HS-5 (cell line): ENCODE data around the gene GLCCI1.

ENCODE experiments used
- DNase-seq: peaks from one replicate; pipeline ENCODE4 v3.0.0-alpha.2; 2012; ENCODE audit warnings: low read depth

The GLCCI1 gene

GRCh38 chr7:7968544-7969305 is at the start of gene GLCCI1:
TSS of gene GLCCI1 (plus strand) at chr7:7968796. CDS start at chr7:7969351, 555 bp downstream.
- DNase-seq = peak; percentile 97

DNA sequence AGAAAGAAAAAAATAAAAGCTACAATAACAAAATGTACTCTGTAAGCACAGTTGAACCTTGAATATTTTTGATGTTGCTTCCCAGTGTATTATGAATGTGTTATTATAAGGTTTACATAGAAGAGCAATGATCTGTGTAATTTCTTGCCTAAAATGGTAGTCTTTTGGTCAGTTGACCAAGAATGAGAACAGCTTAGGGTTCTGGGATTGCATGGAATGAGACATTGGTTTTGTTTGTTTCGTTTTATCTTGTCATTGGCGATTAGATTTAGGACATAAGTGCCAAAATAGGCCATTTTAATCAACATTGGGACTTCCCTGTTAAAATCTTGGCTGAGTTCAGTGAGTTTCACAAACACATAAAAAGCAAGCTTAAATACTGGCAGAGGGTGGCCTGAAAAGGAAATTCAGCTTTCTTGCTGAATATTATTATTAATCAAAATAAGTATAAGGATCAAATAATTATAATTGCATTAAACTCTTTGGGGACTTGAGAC is 49.1 kb upstream of the GLCCI1 start:
- DNase-seq = no peak

DNA sequence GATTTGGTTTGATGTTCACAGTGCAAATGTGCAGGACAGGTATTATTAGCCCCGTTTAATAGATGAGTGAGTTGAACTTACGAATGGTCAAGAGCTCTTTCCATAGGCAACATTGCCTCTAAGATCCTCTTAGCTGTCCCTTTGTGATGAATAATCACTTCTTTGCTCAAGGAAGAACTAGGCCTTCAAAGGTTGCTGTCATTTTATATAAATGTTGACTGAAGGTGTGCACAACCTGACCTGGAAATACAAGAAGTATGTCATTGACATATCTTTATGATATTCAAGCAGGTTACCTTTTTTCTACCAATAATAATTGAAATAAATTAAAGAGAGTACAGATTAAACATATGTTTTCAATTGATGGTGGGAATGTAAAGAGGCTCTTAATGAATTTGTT is 48.5 kb upstream of the GLCCI1 start:
- no peak for DNase-seq

- DNase-seq = no peak
Observed at GRCh38 chr7:7920481-7920880, 48.1 kb upstream of the GLCCI1 start.

DNA sequence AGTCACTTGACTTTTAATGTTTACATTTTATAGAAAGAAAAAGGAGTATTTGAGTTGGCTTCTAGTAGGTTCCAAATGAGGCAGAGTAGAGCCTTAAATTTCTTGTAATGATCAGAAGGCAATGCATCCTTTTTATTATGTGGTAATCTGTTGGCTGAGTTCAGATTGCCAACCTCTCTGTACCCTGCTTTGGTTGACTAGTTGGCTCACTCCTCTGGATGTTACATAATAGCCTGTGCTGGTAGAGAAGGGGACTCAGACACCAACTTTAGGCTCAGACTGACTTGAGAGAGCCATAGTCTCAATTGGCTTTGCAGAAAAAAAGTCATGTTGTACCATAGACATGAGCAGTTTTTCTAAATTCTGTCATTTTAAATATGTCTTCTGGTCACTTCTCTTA is 46.8 kb upstream of the GLCCI1 start:
- no peak for DNase-seq

- no peak for DNase-seq
Observed at GRCh38 chr7:7922684-7923385, 45.8 kb upstream of the GLCCI1 start.

- no peak for DNase-seq
Observed at GRCh38 chr7:7923818-7924217, 44.8 kb upstream of the GLCCI1 start.

GRCh38 chr7:7924303-7924702 is 44.3 kb upstream of the GLCCI1 start:
- DNase-seq = no peak

- no peak for DNase-seq
Observed at GRCh38 chr7:7931626-7932025, 37.0 kb upstream of the GLCCI1 start.

DNA sequence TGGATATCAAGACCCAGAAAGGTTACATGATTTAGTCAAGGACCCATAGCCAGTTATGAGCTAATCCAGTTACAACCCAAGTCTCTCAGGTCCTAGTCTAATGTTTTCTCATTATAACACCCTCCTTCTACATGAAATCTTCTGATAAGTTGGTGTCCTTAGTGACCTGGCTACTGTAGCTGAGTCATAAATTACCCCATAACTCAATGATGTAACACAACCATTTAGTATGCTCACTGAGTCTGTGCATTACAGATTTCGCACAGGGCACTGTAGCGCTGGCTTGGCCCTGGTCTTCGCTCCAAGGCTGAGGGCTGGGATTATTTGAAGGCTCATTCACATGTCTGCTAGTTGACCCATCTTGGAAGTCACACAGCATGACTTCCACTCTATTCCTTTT is 36.0 kb upstream of the GLCCI1 start:
- no peak for DNase-seq

DNA sequence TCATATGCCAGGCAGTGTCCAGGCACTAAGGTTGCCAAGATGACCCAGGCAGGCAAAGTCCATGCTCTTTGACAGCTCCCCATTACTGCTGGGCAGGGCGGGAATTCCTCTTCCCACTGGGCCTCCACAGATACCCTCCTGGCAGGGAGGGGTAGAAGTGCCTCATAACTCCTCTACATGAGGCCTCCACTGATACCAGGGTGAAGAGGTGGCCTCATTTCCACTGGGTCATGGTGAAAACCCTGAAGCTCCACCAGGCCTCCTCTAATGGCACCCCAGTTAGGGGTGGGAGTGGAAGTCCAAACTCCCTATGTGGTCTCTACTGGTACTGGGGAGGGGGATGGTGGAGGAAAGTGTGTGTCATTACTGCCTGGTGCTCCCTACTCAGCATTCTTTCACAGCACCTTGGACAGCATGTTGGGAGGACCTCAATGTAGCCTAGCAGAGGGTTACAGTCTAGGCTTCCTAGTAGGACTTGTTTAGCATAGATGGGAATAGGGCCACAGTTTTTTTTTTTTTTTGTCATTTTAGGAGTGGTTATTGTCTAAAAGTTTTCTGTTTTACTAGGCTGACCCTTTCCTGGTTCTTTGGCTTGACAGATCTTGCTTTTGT is 34.6 kb upstream of the GLCCI1 start:
- no peak for DNase-seq

DNA sequence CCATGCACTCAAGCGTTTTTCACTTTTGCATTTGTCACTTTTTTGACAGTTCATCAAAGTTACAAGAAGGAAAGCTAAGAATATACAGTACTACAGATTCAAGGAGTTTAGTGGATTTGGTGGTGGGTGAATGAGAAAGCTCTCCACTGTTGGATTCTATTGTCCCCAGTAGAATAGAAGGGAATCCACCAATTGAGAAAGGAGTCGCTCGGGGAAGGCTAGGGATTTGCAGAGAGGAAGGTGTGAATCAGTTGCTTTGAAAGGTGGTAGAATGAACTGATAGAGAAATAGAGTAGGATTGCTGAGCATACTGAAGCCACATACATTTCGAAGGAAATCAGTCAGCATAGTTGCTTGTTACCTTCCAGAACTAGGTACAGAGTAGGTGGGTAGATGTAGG is 33.7 kb upstream of the GLCCI1 start:
- DNase-seq = no peak

DNA sequence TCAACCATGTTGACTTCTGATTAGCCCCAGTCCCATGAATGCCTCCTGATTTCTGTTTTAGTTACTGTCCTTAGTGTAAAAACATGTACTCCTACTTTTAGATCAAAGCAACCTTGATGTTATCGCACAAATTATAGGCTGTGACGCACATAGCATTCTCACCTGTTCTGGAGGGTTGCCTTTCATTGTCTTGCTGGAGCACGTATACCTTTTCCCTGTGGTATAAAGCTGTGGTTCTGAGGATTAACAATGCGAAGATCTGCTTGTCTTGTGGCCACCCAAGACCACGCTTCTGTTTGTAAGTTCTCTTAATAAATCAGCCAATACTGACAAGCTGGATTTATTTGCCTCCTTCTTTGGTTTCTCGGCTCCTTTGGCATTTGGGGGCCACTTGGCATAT is 30.1 kb upstream of the GLCCI1 start:
- DNase-seq = no peak

DNA sequence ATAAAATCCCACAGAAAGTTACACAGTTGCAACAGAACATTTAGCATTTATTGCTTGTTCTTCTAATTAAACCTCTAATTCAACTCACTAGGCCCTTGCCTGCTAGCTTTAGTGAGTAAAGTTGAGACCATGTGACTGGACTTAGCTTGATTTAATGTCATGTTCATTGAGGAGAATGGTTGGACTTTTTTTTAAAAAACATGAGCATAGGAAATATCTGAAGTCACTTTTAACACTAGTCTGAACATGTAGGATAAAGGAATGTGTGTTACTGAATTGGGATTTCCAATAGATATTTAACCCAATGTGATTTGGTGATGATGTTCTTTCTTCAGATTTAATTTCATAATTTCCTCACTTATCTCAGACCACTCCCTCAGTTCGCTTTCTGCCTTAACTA is 24.6 kb upstream of the GLCCI1 start:
- DNase-seq = no peak

DNA sequence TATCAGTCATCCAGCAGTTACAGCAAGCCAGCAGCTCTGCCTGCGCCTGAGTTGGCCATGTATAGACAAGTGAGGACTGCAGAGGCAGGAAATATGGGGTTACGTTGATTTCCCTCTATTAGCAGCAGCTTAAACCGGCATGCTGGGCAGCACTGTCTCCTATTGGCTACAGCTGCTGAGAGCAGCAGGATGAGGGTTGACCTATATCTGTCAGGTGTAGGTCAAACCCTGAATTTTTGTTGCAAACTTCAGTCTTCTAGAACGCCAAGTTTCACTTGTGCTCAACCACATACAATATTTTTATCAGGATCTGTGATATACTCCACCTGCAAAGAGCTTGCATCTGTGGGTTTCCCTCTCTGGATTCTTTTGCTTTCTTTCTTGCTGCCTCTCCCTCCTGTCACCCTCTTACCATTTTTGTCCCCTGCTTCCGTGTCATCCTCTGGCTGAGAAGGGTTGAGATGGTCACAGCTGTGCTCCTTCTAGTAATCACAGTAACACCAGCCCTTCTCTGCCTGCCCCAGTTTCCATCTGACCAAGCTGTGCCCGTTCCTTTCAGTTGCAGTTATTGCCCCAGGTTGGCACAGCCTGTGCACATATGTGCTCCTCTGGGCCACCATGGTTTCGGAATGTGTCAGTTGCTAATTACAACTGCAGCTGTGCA is 23.8 kb upstream of the GLCCI1 start:
- DNase-seq = no peak

GRCh38 chr7:7946486-7946885 is 22.1 kb upstream of the GLCCI1 start:
- no peak for DNase-seq

DNA sequence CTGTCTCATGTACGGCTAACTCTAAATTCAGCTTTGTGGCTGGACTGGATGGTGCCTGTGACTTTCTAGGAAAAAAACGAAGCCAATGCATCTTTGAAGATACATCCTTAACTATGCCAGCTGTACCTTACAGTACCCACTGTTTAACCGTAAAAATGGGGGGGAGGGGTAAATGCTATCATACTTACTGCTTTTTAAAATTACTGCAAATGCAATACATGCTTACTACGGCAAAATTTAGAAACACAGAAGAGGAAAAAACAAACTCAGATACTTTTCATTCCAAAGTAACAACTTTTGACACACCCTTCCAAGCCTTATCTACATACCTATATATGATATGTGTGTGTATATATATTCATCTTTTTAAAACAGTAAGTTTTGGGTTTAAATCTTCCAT is 20.4 kb upstream of the GLCCI1 start:
- DNase-seq = no peak

- no peak for DNase-seq
Observed at GRCh38 chr7:7953806-7954205, 14.8 kb upstream of the GLCCI1 start.

DNA sequence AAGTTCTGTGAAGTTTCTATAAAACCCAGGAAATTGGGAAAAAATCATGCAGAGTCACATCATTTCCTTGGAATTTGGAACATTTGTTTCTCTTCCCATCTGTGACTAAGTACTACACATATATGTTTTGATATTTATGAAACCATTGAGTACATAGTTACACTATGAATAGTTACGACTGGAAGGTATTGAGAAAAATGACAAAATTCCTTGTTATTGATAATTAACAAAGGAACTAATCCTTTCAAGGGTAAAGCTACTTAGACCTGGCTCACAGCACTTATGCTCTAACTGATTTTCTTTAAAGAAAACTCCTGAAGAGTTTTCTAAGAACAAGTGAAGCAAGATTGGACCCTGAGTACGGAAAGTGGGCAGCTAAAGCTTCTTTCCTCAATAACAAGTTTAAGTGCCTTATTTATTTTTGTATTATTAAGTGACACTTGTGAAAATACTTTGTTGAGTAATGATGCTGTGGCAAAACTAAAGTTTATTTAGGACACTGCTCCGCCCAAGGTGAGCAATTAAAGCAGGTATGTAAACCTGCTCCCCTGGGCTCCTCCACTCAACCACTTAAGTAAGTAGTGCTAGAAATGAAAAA is 12.0 kb upstream of the GLCCI1 start:
- peak; percentile 86 for DNase-seq

DNA sequence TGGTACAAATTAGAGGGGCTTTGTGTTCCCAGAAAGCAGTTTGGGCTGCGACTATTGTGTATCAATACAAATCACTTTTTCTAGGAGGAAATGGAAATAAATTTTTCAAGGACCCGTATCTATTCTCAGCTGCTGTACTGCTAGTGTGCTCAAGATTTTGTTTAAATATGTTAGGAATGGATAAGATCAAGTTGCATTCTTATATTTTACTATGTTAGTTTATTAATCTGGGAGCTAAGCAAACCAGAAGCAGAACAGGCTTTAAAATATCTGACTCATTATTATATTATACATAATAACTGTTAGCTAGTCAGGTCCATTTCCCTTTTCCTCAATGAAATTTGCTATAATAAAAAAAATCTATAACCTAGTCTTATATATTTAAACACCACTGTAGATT is 11.1 kb upstream of the GLCCI1 start:
- no peak for DNase-seq

- no peak for DNase-seq
Observed at GRCh38 chr7:7959979-7960670, 8.5 kb upstream of the GLCCI1 start.

DNA sequence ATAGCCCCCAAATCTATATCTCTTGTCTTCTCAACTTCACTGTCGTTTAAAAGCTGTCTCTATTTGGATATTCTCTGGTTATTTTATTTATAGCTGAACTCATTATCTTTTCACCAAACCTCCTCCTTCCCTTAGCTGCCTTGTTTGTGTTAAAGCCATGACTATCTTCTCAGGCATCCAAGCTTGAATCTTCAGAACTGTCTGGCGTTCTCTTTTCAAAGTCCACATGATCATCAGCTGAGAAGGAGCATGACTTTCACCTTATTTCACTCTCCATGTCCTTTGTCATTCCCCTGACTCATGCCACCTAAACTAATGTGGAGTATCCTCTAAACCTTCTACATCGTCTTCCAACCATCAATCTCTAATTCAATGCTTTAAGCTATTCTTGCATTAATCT is 5.7 kb upstream of the GLCCI1 start:
- DNase-seq = no peak
